NCI-H146 treated with DMSO at 0.1 percent for 48 hours (cell line): Measurements from ENCODE around the gene EPS15.
"Not testable (repeated sequence)": the region's sequence is repeated elsewhere in the genome, so short reads cannot be mapped to it uniquely, and the experiment has no call there.

Experiments
- DNase-seq: peaks from one replicate; lab custom pipeline; 2025; ENCODE audit not compliant: unreplicated experiment; lab: John Stamatoyannopoulos, UW

The EPS15 gene

GRCh38 chr1:51432146-51432545, 86.9 kb downstream of the EPS15 start:
- DNase-seq: no peak

- no peak for DNase-seq
These were observed 91.6 kb downstream of the EPS15 start for GRCh38 chr1:51427438-51427837.

- no peak for DNase-seq
These were observed 93.1 kb downstream of the EPS15 start for GRCh38 chr1:51425955-51426354.

- DNase-seq: no peak
These were observed 93.8 kb downstream of the EPS15 start for GRCh38 chr1:51425273-51425672.

GRCh38 chr1:51423073-51423821, 95.8 kb downstream of the EPS15 start:
- no peak for DNase-seq

DNA sequence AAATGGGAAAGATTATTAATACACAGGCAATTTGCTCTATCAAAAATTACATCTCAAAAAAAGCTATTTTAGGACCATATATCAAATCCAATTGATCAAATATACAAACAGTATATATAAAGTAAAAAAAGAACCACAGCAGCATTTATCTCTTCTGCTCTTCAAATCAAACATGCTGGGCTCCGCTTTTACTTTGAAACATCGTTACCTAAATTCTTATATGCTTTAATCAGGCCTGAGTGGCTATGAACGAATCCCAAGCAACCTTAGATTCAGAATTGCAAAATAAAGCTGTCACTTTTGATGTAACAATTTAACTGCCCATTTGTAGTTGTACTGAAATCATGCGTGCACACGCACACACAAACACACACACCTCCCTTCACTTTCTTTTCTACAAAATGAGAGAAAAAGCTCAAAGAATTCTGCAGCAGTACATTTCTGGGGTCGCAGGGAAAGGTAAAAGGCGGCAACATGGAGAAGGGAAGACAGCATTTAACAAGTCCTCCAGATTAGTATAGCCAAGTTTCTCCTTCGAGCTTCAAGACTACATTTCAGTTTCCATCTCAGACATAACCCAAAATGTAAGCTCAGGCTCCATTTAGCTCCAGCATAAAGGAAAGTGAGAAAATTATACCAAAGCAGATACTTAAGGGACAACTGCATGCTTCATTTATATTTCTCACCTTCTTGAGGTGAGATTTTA, 96.5 kb downstream of the EPS15 start:
- DNase-seq: no peak

DNA sequence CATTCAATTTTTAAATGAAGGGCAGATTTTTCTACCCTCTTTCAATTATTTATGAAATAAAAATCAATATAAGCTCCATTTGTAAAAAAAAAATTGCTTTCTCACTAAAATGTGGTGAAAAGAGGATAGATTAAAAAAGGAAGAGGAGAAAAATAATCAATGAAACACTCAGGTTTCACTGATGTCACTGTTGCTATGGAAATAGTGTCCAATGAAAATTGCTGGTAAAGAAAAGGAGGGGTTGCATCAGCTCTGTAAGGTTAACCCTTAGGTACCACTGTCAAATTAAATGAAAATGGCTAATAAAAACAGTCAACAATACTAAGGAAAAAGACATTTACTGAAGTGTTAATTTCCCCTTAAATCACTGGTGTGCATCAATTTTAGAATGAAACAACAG, 97.1 kb downstream of the EPS15 start:
- DNase-seq: peak; percentile 8

DNA sequence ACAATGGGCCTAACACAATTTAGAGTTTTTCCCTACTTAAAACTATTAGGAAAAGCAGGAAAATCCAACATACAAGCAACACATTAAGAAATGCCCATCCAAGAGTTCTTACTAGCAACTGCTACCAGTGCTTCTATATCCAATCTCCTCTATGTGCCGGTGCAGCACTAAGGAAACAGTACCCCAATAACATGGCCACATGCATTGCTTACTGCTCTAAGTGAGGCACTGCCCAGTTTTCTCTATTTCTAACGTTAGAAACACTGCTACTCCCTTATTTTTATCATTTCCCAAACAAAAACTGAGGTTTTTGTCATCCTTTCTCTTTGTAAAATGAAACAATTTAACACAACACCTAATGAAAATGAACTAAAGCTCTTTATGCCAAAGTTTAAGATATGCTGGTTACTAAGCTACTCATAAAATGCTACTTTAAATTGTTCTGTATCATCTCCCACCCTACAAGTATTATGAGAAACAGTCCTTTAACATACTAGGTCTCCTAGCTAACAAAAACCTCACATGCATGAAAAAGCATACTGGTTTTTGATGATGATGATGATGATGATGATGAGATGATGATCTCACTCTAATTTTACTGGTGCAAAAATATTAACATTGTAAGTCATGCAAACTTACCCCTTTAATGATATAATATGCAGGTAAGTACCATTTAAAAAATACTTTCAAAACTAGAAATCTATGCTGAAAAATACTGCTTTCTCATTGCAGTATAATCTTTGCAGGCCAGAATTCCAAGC, 98.0 kb downstream of the EPS15 start:
- DNase-seq: no peak

- no peak for DNase-seq
These were observed 100.6 kb downstream of the EPS15 start for GRCh38 chr1:51418384-51418959.

DNA sequence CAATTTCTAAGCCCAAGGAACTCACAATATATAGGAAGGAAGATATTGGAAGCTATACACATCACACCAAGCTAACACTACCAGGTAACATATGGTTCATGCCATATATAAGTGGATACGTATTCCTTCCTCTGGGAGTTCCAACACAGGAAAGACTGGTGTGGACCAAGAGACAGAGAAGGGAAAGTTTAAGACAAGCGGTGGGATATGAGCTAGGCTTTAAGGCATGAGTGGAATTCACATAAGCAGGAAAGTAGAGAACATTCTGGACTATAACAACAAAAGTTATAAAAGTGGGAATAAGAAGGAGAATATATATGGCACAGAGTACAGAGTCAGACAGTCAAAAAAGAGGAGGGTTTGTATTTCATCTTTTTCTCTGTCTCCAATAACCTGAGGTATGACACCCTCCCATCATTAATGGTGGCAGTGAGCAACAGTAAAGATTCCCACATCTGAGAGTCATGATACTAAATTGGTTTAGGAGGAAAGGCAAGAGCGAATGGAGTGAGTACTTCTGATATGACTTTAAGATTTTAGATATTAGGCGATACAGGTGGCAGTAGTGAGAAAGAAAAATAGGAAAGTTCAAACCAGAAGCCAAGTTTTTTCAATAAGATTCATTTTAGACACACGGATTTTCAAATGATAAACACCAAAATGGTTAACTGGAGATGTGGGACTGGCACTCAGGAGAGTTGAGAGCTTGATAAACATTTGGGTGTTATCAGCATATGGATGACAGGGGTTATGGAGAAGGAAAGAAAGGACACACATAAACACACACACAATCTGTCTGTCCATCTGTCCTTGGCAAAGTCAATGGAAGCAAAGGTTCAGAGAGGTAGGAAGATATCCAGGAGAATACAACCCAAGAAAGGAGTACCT, 101.3 kb downstream of the EPS15 start:
- DNase-seq: no peak

GRCh38 chr1:51416910-51417309, 102.2 kb downstream of the EPS15 start:
- no peak for DNase-seq

DNA sequence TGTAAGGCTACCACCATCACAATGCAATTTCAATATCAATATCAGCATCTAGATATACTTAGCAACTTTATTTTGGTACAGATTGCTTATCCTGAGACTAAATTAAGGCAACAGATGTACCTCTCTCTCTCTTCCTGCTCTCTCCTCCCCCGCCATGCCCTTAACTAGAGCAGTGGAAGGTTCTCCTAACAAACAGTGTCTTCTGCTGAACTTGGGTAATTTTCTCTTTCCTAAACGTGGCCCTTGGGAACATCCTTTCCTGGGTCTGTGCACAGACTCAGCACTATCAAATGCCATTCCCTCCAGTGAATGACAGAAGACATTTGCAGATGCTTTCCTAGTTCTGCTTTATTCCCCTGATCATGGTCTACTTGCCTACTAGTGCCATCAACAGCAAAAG, 103.1 kb downstream of the EPS15 start:
- DNase-seq: no peak

DNA sequence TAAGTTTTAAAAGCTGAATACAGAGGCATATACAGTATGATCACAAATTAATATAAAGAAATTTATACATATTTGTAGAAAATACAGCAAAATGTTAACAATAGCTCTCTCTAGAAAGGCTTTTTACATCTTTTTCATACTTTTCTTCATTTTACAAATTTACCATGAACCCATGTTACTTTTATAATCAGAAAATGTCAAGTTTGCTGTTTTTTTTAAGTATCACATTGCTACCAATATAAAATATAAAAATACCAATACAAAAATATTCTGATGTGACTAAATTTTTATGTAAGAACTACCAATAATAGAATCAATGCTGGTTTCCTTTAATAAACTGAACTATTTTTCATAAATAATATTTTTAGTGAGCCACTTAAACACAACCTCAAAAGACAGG, 104.3 kb downstream of the EPS15 start:
- DNase-seq: no peak

- not testable (repeated sequence) for DNase-seq
These were observed 107.2 kb downstream of the EPS15 start for GRCh38 chr1:51411820-51412219.

- no peak for DNase-seq
These were observed 108.3 kb downstream of the EPS15 start for GRCh38 chr1:51410568-51411460.

- not testable (repeated sequence) for DNase-seq
These were observed 109.1 kb downstream of the EPS15 start for GRCh38 chr1:51409755-51410541.

GRCh38 chr1:51392241-51392640, 126.8 kb downstream of the EPS15 start:
- DNase-seq: no peak

GRCh38 chr1:51390641-51391040, 128.4 kb downstream of the EPS15 start:
- not testable (repeated sequence) for DNase-seq

- not testable (repeated sequence) for DNase-seq
These were observed 131.8 kb downstream of the EPS15 start for GRCh38 chr1:51387288-51387687.
